Fibroblast of gingiva (primary cell): ENCODE data around the gene TDRD1.

Source experiments
- DNase-seq: peaks from one replicate; pipeline ENCODE4 v3.0.0-alpha.2; 2011; ENCODE audit warnings: low read depth

The TDRD1 gene

GRCh38 chr10:114239117-114239993, 60.2 kb downstream of the TDRD1 start, which contains the start of gene VWA2:
Gene VWA2, plus strand, starts transcription at chr10:114239254. Its CDS starts 9,460 bp downstream, at chr10:114248714.
- no peak for DNase-seq

GRCh38 chr10:114239994-114240345, 60.8 kb downstream of the TDRD1 start:
- no peak for DNase-seq

GRCh38 chr10:114242235-114242634, 63.1 kb downstream of the TDRD1 start:
- DNase-seq, result no peak

- DNase-seq, result no peak
These were observed 64.5 kb downstream of the TDRD1 start for GRCh38 chr10:114243661-114244060.

- DNase-seq, result no peak
These were observed 65.0 kb downstream of the TDRD1 start for GRCh38 chr10:114244126-114244525.

- no peak for DNase-seq
These were observed 66.1 kb downstream of the TDRD1 start for GRCh38 chr10:114245121-114245791.

GRCh38 chr10:114246679-114247305, 67.6 kb downstream of the TDRD1 start:
- DNase-seq, result no peak

- no peak for DNase-seq
These were observed 71.1 kb downstream of the TDRD1 start for GRCh38 chr10:114250236-114250635.

GRCh38 chr10:114250716-114251115, 71.6 kb downstream of the TDRD1 start:
- no peak for DNase-seq

- DNase-seq, result no peak
These were observed 72.9 kb downstream of the TDRD1 start for GRCh38 chr10:114252092-114252491.

GRCh38 chr10:114252883-114253282, 73.7 kb downstream of the TDRD1 start:
- no peak for DNase-seq

- no peak for DNase-seq
These were observed 76.1 kb downstream of the TDRD1 start for GRCh38 chr10:114255227-114255626.

- DNase-seq, result no peak
These were observed 77.0 kb downstream of the TDRD1 start for GRCh38 chr10:114256008-114256765.

- DNase-seq, result no peak
These were observed 77.7 kb downstream of the TDRD1 start for GRCh38 chr10:114256822-114257221.

- DNase-seq, result no peak
These were observed 78.3 kb downstream of the TDRD1 start for GRCh38 chr10:114257498-114257897.

GRCh38 chr10:114258274-114258840, 79.2 kb downstream of the TDRD1 start:
- no peak for DNase-seq

GRCh38 chr10:114259824-114260223, 80.7 kb downstream of the TDRD1 start:
- DNase-seq, result peak; percentile 44

- DNase-seq, result no peak
These were observed 81.2 kb downstream of the TDRD1 start for GRCh38 chr10:114260366-114260765.

- no peak for DNase-seq
These were observed 81.9 kb downstream of the TDRD1 start for GRCh38 chr10:114261076-114261475.

- DNase-seq, result no peak
These were observed 83.3 kb downstream of the TDRD1 start for GRCh38 chr10:114262496-114262895.

- DNase-seq, result peak; percentile 27
These were observed 86.4 kb downstream of the TDRD1 start for GRCh38 chr10:114265392-114266053.
